Neural progenitor cell (in vitro differentiated cells): Measurements from ENCODE around the gene ABLIM2. TPM values are rescaled to one million over a fixed set of nuclear protein-coding genes. Genes with fewer than 3 reads are reported as not detected.

Experiments used
- DNase-seq: peaks from one replicate; pipeline ENCODE4 v3.0.0-alpha.2; 2016; ENCODE audit warnings: low spot score
- H2AFZ ChIP-seq: fragments of 200-600 bp; sonication (generic); replicated peaks from 2 replicates; pipeline ENCODE4 v1.6.1; 2016; ENCODE audit warnings: antibody characterized with exemption
- H3F3A ChIP-seq: fragments of 200-600 bp; sonication (generic); 2 replicates; pipeline ENCODE4 v1.6.1; 2016; ENCODE audit warnings: antibody characterized with exemption, low read depth
- H3K27ac ChIP-seq: fragments of 200-600 bp; sonication (generic); 2 replicates; pipeline ENCODE4 v1.5.1; 2016; ENCODE audit warnings: mild to moderate bottlenecking
- H3K27me3 ChIP-seq: fragments of 200-600 bp; sonication (generic); 2 replicates; pipeline ENCODE4 v1.6.1; 2016; ENCODE audit warnings: mild to moderate bottlenecking, moderate library complexity
- H3K36me3 ChIP-seq: fragments of 200-600 bp; sonication (generic); 2 replicates; pipeline ENCODE4 v1.5.1; 2016
- H3K4me1 ChIP-seq: fragments of 200-600 bp; sonication (generic); 2 replicates; pipeline ENCODE4 v1.6.1; 2016; ENCODE audit warnings: mixed run types
- H3K4me2 ChIP-seq: fragments of 200-600 bp; sonication (generic); 2 replicates; pipeline ENCODE4 v1.6.1; 2016
- H3K4me3 ChIP-seq: fragments of 200-600 bp; sonication (generic); 2 replicates; pipeline ENCODE4 v1.5.1; 2016
- H3K79me2 ChIP-seq: fragments of 200-600 bp; sonication (generic); 2 replicates; pipeline ENCODE4 v1.6.1; 2016; ENCODE audit warnings: low read depth
- H3K9ac ChIP-seq: fragments of 200-600 bp; sonication (generic); 2 replicates; pipeline ENCODE4 v1.6.1; 2016
- H3K9me3 ChIP-seq: fragments of 200-600 bp; sonication (generic); 2 replicates; pipeline ENCODE4 v1.5.1; 2016; ENCODE audit warnings: low read depth
- H4K20me1 ChIP-seq: fragments of 200-600 bp; sonication (generic); 2 replicates; pipeline ENCODE4 v1.6.1; 2016; ENCODE audit warnings: low read depth
- H3K27ac Mint-ChIP-seq: 3 replicates; pipeline ENCODE4 v1.8.0; 2021; ENCODE audit warnings: mixed read lengths
- H3K27me3 Mint-ChIP-seq: 2 replicates; pipeline ENCODE4 v1.8.0; 2022; ENCODE audit warnings: low read depth, mild to moderate bottlenecking, inconsistent platforms, moderate library complexity, mixed read lengths; ENCODE audit not compliant: insufficient read depth
- H3K36me3 Mint-ChIP-seq: 3 replicates; pipeline ENCODE4 v1.8.0; 2021; ENCODE audit warnings: mixed read lengths
- H3K4me1 Mint-ChIP-seq: 3 replicates; pipeline ENCODE4 v1.8.0; 2021; ENCODE audit warnings: mixed read lengths
- H3K4me3 Mint-ChIP-seq: 3 replicates; pipeline ENCODE4 v1.8.0; 2021; ENCODE audit warnings: mild to moderate bottlenecking, moderate library complexity, mixed read lengths
- H3K9me3 Mint-ChIP-seq: 3 replicates; pipeline ENCODE4 v1.8.0; 2020; ENCODE audit warnings: mixed read lengths
- CTCF ChIP-seq: fragments of 200-600 bp; sonication (generic); IDR thresholded peaks from 2 replicates; pipeline ENCODE4 v1.5.1; 2017; ENCODE audit warnings: antibody characterized with exemption, mild to moderate bottlenecking
- EZH2 ChIP-seq: fragments of 200-600 bp; sonication (generic); IDR thresholded peaks from 2 replicates; pipeline ENCODE4 v1.6.1; 2017; ENCODE audit warnings: antibody characterized with exemption, mild to moderate bottlenecking, moderate library complexity
- EZH2phosphoT487 ChIP-seq: fragments of 200-600 bp; sonication (generic); IDR thresholded peaks from 2 replicates; pipeline ENCODE4 v1.6.1; 2017; ENCODE audit warnings: antibody characterized with exemption
- total RNA-seq: library from RNA; depleted of rRNA; stranded (reverse); fragments of >200 nt; gene quantifications from 2 replicates; pipeline ENCODE4 v1.2.3, GENCODE V29; 2015; ENCODE audit warnings: low replicate concordance

The ABLIM2 gene
- total RNA-seq, 1 donor from 2014 or later = 0.24 TPM

- H3K27me3 Mint-ChIP-seq = peaks cover 6% of the 10 kb centered on the region
- no peak overlapping the region for H3K4me3 ChIP-seq
- no peak overlapping the region for H3K4me3 Mint-ChIP-seq
- H3K4me2 ChIP-seq = no peak overlapping the region
- H3K9me3 ChIP-seq = no peaks in the 10 kb centered on the region
- H3K4me1 ChIP-seq = no peaks in the 10 kb centered on the region
- H3K79me2 ChIP-seq = no peaks in the 10 kb centered on the region
- peaks cover 6% of the 10 kb centered on the region for H3K4me1 Mint-ChIP-seq
- no peak overlapping the region for H3K9ac ChIP-seq
- peaks cover 10% of the 10 kb centered on the region for H3K9me3 Mint-ChIP-seq
- H2AFZ ChIP-seq = no peak overlapping the region
- H4K20me1 ChIP-seq = no peaks in the 10 kb centered on the region
- H3K36me3 Mint-ChIP-seq = no peaks in the 10 kb centered on the region
- no peaks in the 10 kb centered on the region for H3K27me3 ChIP-seq
- no peak overlapping the region for H3K27ac ChIP-seq
- DNase-seq = no peak
- H3K36me3 ChIP-seq = no peaks in the 10 kb centered on the region
- TF ChIP-seq EZH2phosphoT487 = no peak
- TF ChIP-seq CTCF = no peak
- TF ChIP-seq EZH2 = no peak
- no peak overlapping the region for H3K27ac Mint-ChIP-seq
- no peaks in the 10 kb centered on the region for H3F3A ChIP-seq
Observed at GRCh38 chr4:7995866-7996265, 162.7 kb downstream of the ABLIM2 start.

GRCh38 chr4:7995135-7995534 is 163.5 kb downstream of the ABLIM2 start:
- Histone ChIP-seq H3K27me3 (no peaks in the 10 kb centered on the region), H3K4me2 (no peak overlapping the region), H3K27ac (no peak overlapping the region), H4K20me1 (no peaks in the 10 kb centered on the region), H2AFZ (no peak overlapping the region), H3K36me3 (no peaks in the 10 kb centered on the region), H3F3A (no peaks in the 10 kb centered on the region), H3K79me2 (no peaks in the 10 kb centered on the region), H3K4me1 (no peaks in the 10 kb centered on the region), H3K4me3 (no peak overlapping the region), H3K9me3 (no peaks in the 10 kb centered on the region), H3K9ac (no peak overlapping the region)
- Mint-ChIP-seq H3K27me3 (peaks cover 6% of the 10 kb centered on the region), H3K4me3 (no peak overlapping the region), H3K27ac (no peak overlapping the region), H3K4me1 (peaks cover 6% of the 10 kb centered on the region), H3K9me3 (peaks cover 10% of the 10 kb centered on the region), H3K36me3 (no peaks in the 10 kb centered on the region)
- no peak for DNase-seq
- no peak for TF ChIP-seq CTCF
- no peak for TF ChIP-seq EZH2phosphoT487
- TF ChIP-seq EZH2 = no peak

- Histone ChIP-seq H4K20me1 (no peaks in the 10 kb centered on the region), H3F3A (no peaks in the 10 kb centered on the region), H3K4me2 (no peak overlapping the region), H3K36me3 (no peaks in the 10 kb centered on the region), H3K27ac (no peak overlapping the region), H3K79me2 (no peaks in the 10 kb centered on the region), H3K27me3 (no peaks in the 10 kb centered on the region), H3K9ac (no peak overlapping the region), H3K9me3 (no peaks in the 10 kb centered on the region), H3K4me1 (no peaks in the 10 kb centered on the region), H2AFZ (no peak overlapping the region), H3K4me3 (no peak overlapping the region)
- no peaks in the 10 kb centered on the region for H3K36me3 Mint-ChIP-seq
- no peak overlapping the region for H3K4me3 Mint-ChIP-seq
- no peak overlapping the region for H3K27ac Mint-ChIP-seq
- TF ChIP-seq EZH2 (no peak), EZH2phosphoT487 (no peak), CTCF (no peak)
- peaks cover 3% of the 10 kb centered on the region for H3K27me3 Mint-ChIP-seq
- DNase-seq = no peak
- peaks cover 10% of the 10 kb centered on the region for H3K9me3 Mint-ChIP-seq
- peaks cover 6% of the 10 kb centered on the region for H3K4me1 Mint-ChIP-seq
Observed at GRCh38 chr4:7993671-7994070, 164.9 kb downstream of the ABLIM2 start.
